ENCODE results near the gene UQCR10.
"Not testable (repeated sequence)": the region's sequence is repeated elsewhere in the genome, so short reads cannot be mapped to it uniquely, and the experiment has no call there.

The UQCR10 gene

GRCh38 chr22:29740216-29740615 is 27.0 kb upstream of the UQCR10 start:
- Histone ChIP-seq H3K9ac (ENCODE audit: low read length) (no peak overlapping the region), H3K27ac (ENCODE audit: low read depth, low read length) (no peak overlapping the region), H3K4me1 (ENCODE audit: control insufficient read depth, insufficient read depth, low read length) (no peaks in the 10 kb centered on the region), H3K36me3 (ENCODE audit: control insufficient read depth, insufficient read depth, low read length) (peaks cover 11% of the 10 kb centered on the region), H3K27me3 (ENCODE audit: control insufficient read depth, insufficient read depth, low read length) (no peaks in the 10 kb centered on the region), H3K4me3 (ENCODE audit: low read length) (no peak overlapping the region)

- Histone ChIP-seq H3K27ac (ENCODE audit: low read depth, low read length) (no peak overlapping the region), H3K36me3 (ENCODE audit: control insufficient read depth, insufficient read depth, low read length) (peaks cover 13% of the 10 kb centered on the region), H3K4me3 (ENCODE audit: low read length) (no peak overlapping the region), H3K4me1 (ENCODE audit: control insufficient read depth, insufficient read depth, low read length) (no peaks in the 10 kb centered on the region), H3K27me3 (ENCODE audit: control insufficient read depth, insufficient read depth, low read length) (no peaks in the 10 kb centered on the region), H3K9ac (ENCODE audit: low read length) (no peak overlapping the region)
Measured at GRCh38 chr22:29741926-29742325, 25.2 kb upstream of the UQCR10 start.

GRCh38 chr22:29742326-29742725 is 24.8 kb upstream of the UQCR10 start:
- Histone ChIP-seq H3K27me3 (ENCODE audit: control insufficient read depth, insufficient read depth, low read length) (no peaks in the 10 kb centered on the region), H3K4me1 (ENCODE audit: control insufficient read depth, insufficient read depth, low read length) (no peaks in the 10 kb centered on the region), H3K36me3 (ENCODE audit: control insufficient read depth, insufficient read depth, low read length) (peaks cover 17% of the 10 kb centered on the region), H3K9ac (ENCODE audit: low read length) (no peak overlapping the region), H3K27ac (ENCODE audit: low read depth, low read length) (no peak overlapping the region), H3K4me3 (ENCODE audit: low read length) (no peak overlapping the region)

GRCh38 chr22:29744902-29745301 is 22.3 kb upstream of the UQCR10 start:
- Histone ChIP-seq H3K36me3 (ENCODE audit: control insufficient read depth, insufficient read depth, low read length) (peaks cover 21% of the 10 kb centered on the region), H3K4me1 (ENCODE audit: control insufficient read depth, insufficient read depth, low read length) (no peaks in the 10 kb centered on the region), H3K27ac (ENCODE audit: low read depth, low read length) (no peak overlapping the region), H3K4me3 (ENCODE audit: low read length) (no peak overlapping the region), H3K9ac (ENCODE audit: low read length) (no peak overlapping the region), H3K27me3 (ENCODE audit: control insufficient read depth, insufficient read depth, low read length) (no peaks in the 10 kb centered on the region)

DNA sequence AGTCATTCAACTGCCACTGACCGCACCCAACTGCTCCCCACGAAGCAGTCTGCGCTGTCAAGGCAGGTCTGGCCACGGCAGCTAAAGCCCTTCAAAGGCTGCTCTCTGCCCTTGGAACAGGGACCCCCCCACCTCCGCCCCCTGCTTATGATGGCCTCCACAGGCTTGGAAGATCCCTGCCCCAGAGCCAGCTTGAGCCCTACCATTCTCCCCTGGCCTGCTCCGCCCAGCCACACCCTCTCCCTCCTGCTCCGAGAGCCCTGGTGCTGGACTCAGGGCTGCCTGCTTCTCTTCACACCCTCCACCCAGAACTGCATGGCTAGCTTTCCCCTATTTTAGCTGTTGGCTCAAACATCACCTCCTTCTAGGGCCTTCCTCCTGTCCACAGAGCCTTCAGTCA is 19.3 kb upstream of the UQCR10 start:
- Histone ChIP-seq H3K9ac (ENCODE audit: low read length) (no peak overlapping the region), H3K4me1 (ENCODE audit: control insufficient read depth, insufficient read depth, low read length) (no peaks in the 10 kb centered on the region), H3K36me3 (ENCODE audit: control insufficient read depth, insufficient read depth, low read length) (peaks cover 12% of the 10 kb centered on the region), H3K4me3 (ENCODE audit: low read length) (no peak overlapping the region), H3K27ac (ENCODE audit: low read depth, low read length) (no peak overlapping the region), H3K27me3 (ENCODE audit: control insufficient read depth, insufficient read depth, low read length) (no peaks in the 10 kb centered on the region)

DNA sequence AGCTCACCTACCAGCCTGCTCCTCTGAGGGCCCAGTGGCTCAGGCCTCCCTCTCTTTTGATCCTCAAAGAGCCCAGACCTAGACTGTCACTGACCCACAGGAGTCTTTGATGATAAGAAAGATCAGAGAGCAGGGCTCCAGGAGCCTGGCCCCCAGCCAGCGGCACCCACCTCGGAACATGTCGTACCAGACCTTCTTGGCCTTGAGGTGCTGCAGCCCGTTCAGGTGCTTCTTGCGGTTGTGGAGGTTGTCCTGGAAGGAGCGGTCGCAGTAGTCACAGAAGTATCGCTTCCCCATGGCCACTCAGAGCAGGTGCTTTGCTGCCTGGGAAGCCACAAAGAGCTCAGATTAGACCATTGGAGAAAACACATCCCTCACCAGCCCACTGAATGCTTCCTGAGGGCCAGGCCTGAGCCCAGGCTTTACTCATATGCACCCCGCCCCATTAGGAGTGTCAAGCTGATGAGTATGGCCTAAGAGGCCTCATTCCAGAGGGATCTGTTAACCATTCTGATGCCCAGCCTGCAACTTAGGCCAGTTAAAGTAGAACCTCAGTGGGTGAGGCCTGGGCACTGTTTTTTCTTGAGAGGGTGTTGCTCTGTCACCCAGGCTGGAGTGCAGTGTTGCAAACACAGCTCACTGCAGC is 18.8 kb upstream of the UQCR10 start:
- peaks cover 12% of the 10 kb centered on the region for H3K36me3 ChIP-seq (ENCODE audit: control insufficient read depth, insufficient read depth, low read length)
- no peaks in the 10 kb centered on the region for H3K4me1 ChIP-seq (ENCODE audit: control insufficient read depth, insufficient read depth, low read length)
- no peaks in the 10 kb centered on the region for H3K27me3 ChIP-seq (ENCODE audit: control insufficient read depth, insufficient read depth, low read length)
- no peak overlapping the region for H3K9ac ChIP-seq (ENCODE audit: low read length)
- no peak overlapping the region for H3K27ac ChIP-seq (ENCODE audit: low read depth, low read length)
- H3K4me3 ChIP-seq (ENCODE audit: low read length) = no peak overlapping the region

- H3K27ac ChIP-seq (ENCODE audit: low read depth, low read length) = no peak overlapping the region
- peaks cover 16% of the 10 kb centered on the region for H3K36me3 ChIP-seq (ENCODE audit: control insufficient read depth, insufficient read depth, low read length)
- H3K27me3 ChIP-seq (ENCODE audit: control insufficient read depth, insufficient read depth, low read length) = no peaks in the 10 kb centered on the region
- H3K4me3 ChIP-seq (ENCODE audit: low read length) = no peak overlapping the region
- no peak overlapping the region for H3K9ac ChIP-seq (ENCODE audit: low read length)
- H3K4me1 ChIP-seq (ENCODE audit: control insufficient read depth, insufficient read depth, low read length) = no peaks in the 10 kb centered on the region
Measured at GRCh38 chr22:29750029-29750428, 17.1 kb upstream of the UQCR10 start.

DNA sequence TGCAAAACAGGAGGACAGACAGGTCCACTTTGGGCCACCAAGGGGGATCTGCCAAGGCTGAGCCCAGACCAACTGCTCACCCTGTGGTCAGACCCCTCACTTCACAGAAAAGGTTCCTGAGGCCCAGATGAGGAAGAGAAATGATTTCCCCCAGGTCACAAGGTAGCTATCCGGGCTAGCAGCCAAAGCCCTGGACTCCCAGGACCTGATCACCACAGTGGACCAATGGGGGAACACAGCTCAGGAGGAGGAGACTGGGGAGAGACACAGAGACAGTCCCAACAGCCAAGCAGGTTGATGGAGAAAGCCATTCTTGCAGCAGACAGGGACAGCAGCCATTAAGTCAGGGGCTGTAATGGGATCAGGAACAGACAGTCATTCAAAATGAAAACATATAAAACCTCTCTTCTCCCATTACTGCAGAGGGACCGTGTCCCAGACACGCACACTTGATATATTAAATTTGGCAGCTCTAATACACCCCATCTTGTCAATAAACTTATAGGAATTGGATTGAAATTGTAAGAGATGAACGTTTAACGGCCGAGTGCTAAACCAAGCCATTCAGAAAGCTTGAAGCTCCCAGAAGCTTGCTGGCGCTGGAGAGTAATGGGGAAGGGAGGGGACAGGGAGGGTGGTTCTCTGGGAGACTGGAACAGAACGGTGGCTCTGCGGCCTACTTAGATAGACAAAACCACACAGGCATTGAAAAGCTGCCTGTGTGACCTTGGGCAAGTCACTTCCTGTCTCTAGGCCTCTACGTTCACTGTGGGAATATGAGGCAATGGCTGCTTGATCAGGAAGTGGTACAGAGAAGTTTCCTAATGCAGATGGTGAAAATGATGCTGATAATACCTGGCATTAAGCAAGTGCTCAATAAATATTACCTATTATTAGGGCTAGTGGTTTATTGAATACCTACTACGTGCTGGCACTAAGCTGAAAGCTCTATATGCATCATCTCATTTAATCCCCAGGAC is 16.3 kb upstream of the UQCR10 start:
- no peak overlapping the region for H3K27ac ChIP-seq (ENCODE audit: low read depth, low read length)
- H3K36me3 ChIP-seq (ENCODE audit: control insufficient read depth, insufficient read depth, low read length) = peaks cover 16% of the 10 kb centered on the region

GRCh38 chr22:29751669-29752068 is 15.5 kb upstream of the UQCR10 start:
- H3K9ac ChIP-seq (ENCODE audit: low read length) = no peak overlapping the region
- no peak overlapping the region for H3K27ac ChIP-seq (ENCODE audit: low read depth, low read length)
- no peaks in the 10 kb centered on the region for H3K4me1 ChIP-seq (ENCODE audit: control insufficient read depth, insufficient read depth, low read length)
- peaks cover 16% of the 10 kb centered on the region for H3K36me3 ChIP-seq (ENCODE audit: control insufficient read depth, insufficient read depth, low read length)
- H3K27me3 ChIP-seq (ENCODE audit: control insufficient read depth, insufficient read depth, low read length) = no peaks in the 10 kb centered on the region
- no peak overlapping the region for H3K4me3 ChIP-seq (ENCODE audit: low read length)

More for the DNA sequence above, 16.3 kb upstream of the UQCR10 start:
- Histone ChIP-seq H3K4me1 (ENCODE audit: control insufficient read depth, insufficient read depth, low read length) (no peaks in the 10 kb centered on the region), H3K4me3 (ENCODE audit: low read length) (no peak overlapping the region), H3K27me3 (ENCODE audit: control insufficient read depth, insufficient read depth, low read length) (no peaks in the 10 kb centered on the region), H3K9ac (ENCODE audit: low read length) (no peak overlapping the region)

- no peak overlapping the region for H3K27ac ChIP-seq (ENCODE audit: low read depth, low read length)
- no peaks in the 10 kb centered on the region for H3K4me1 ChIP-seq (ENCODE audit: control insufficient read depth, insufficient read depth, low read length)
- no peak overlapping the region for H3K4me3 ChIP-seq (ENCODE audit: low read length)
- H3K36me3 ChIP-seq (ENCODE audit: control insufficient read depth, insufficient read depth, low read length) = peaks cover 4% of the 10 kb centered on the region
- no peaks in the 10 kb centered on the region for H3K27me3 ChIP-seq (ENCODE audit: control insufficient read depth, insufficient read depth, low read length)
- H3K9ac ChIP-seq (ENCODE audit: low read length) = no peak overlapping the region
Measured at GRCh38 chr22:29753808-29754657, 13.1 kb upstream of the UQCR10 start.

DNA sequence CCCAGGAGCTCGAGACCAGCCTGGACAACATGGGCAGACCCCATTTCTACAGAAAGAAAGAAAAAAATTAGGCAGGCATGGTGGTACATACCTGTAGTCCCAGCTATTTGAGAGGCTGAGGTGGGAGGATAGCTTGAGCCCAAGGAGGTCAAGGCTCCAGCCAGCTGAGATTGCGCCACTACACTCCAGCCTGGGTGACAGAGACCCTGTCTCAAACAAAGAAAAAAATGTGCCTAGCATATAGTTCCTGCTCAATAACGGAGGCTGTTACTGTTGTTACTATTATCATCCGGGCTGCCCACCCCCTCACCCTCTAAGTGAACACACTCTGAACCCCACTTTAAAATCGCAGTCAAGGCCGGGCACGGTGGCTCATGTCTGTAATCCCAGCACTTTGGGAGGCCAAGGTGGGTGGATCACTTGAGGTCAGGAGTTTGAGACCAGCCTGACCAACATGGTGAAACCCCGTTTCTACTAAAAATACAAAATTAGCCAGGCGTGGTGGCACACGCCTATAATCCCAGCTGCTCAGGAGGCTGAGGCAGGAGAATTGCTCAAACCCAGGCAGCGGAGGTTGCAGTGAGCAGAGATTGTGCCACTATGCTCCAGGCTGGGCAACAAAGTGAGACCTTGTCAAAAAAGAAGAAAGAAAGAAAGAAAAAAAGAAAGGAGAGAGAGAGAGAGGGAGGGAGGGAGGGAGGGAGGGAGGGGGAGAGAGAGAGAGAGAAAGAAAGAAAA is 12.3 kb upstream of the UQCR10 start:
- not testable (repeated sequence) for H3K36me3 ChIP-seq (ENCODE audit: control insufficient read depth, insufficient read depth, low read length); H3K27me3 ChIP-seq (ENCODE audit: control insufficient read depth, insufficient read depth, low read length); H3K9ac ChIP-seq (ENCODE audit: low read length); H3K4me1 ChIP-seq (ENCODE audit: control insufficient read depth, insufficient read depth, low read length); H3K4me3 ChIP-seq (ENCODE audit: low read length); H3K27ac ChIP-seq (ENCODE audit: low read depth, low read length)

DNA sequence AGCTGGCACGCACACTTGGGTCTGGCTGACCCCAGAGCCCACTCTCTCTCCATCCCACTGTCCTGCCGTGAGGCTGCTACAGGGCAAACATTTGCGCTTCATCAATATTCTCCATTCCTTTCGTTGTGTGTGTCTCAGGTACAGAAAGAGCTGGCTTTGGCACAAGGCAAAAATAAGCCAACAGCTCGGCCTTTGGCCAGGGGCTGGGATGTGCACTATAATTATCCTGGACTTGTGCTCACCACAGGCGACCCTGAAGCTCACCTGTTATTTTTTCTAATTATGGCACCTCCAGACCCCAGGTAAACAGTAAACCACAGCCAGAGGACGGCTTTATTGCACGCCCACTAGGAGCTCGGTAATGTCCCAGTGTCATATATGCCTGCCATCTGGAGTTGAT is 11.3 kb upstream of the UQCR10 start:
- Histone ChIP-seq H3K36me3 (ENCODE audit: control insufficient read depth, insufficient read depth, low read length) (peaks cover 4% of the 10 kb centered on the region), H3K4me3 (ENCODE audit: low read length) (no peak overlapping the region), H3K27me3 (ENCODE audit: control insufficient read depth, insufficient read depth, low read length) (no peaks in the 10 kb centered on the region), H3K9ac (ENCODE audit: low read length) (no peak overlapping the region), H3K27ac (ENCODE audit: low read depth, low read length) (no peak overlapping the region), H3K4me1 (ENCODE audit: control insufficient read depth, insufficient read depth, low read length) (no peaks in the 10 kb centered on the region)
